Fibroblast of skin of abdomen (primary cell): ENCODE measurements around the gene HLA-DPA1.

Experiments
- DNase-seq: peaks from one replicate; pipeline ENCODE4 v3.0.0-alpha.2; 2013

HLA-DPA1 gene

GRCh38 chr6:33017018-33017417 lies 56.4 kb downstream of the HLA-DPA1 start:
- DNase-seq: no peak

GRCh38 chr6:33015798-33016197 lies 57.7 kb downstream of the HLA-DPA1 start:
- no peak for DNase-seq

- DNase-seq: peak; percentile 76
Observed at GRCh38 chr6:33014841-33015634, 58.4 kb downstream of the HLA-DPA1 start.
